Measurements from ENCODE around the gene PRORP.
"Not testable (repeated sequence)": the region's sequence is repeated elsewhere in the genome, so short reads cannot be mapped to it uniquely, and the experiment has no call there.

Gene PRORP

GRCh38 chr14:35121887-35122695 is at the start of gene PRORP, which contains the start of gene PPP2R3C:
TSS of gene PRORP (plus strand) at chr14:35122552. CDS start at chr14:35123246, 694 bp downstream.
TSS of gene PPP2R3C (minus strand) at chr14:35121990. CDS start at chr14:35121959, 31 bp downstream.
- DNase-seq (ENCODE audit: low spot score) = peak; percentile 96

GRCh38 chr14:35073486-35073885 is 48.9 kb upstream of the PRORP start:
- no peak for DNase-seq (ENCODE audit: low spot score)

- DNase-seq (ENCODE audit: low spot score) = no peak
Observed at GRCh38 chr14:35078082-35078481, 44.3 kb upstream of the PRORP start.

- DNase-seq (ENCODE audit: low spot score) = no peak
Observed at GRCh38 chr14:35079742-35080141, 42.6 kb upstream of the PRORP start.

- DNase-seq (ENCODE audit: low spot score) = no peak
Observed at GRCh38 chr14:35083530-35084150, 38.7 kb upstream of the PRORP start.

GRCh38 chr14:35085441-35085840 is 36.9 kb upstream of the PRORP start:
- DNase-seq (ENCODE audit: low spot score) = no peak

GRCh38 chr14:35088514-35088913 is 33.8 kb upstream of the PRORP start:
- DNase-seq (ENCODE audit: low spot score) = no peak

- not testable (repeated sequence) for DNase-seq (ENCODE audit: low spot score)
Observed at GRCh38 chr14:35094645-35095044, 27.7 kb upstream of the PRORP start.

- no peak for DNase-seq (ENCODE audit: low spot score)
Observed at GRCh38 chr14:35107866-35108265, 14.5 kb upstream of the PRORP start.

GRCh38 chr14:35112641-35113040 is 9.7 kb upstream of the PRORP start:
- DNase-seq (ENCODE audit: low spot score) = no peak

- no peak for DNase-seq (ENCODE audit: low spot score)
Observed at GRCh38 chr14:35113308-35113950, 8.9 kb upstream of the PRORP start.

- no peak for DNase-seq (ENCODE audit: low spot score)
Observed at GRCh38 chr14:35114036-35114435, 8.3 kb upstream of the PRORP start.

GRCh38 chr14:35116242-35116641 is 6.1 kb upstream of the PRORP start:
- no peak for DNase-seq (ENCODE audit: low spot score)

- no peak for DNase-seq (ENCODE audit: low spot score)
Observed at GRCh38 chr14:35117112-35117511, 5.2 kb upstream of the PRORP start.

- no peak for DNase-seq (ENCODE audit: low spot score)
Observed at GRCh38 chr14:35121026-35121886, 1.1 kb upstream of the PRORP start.

- peak; percentile 31 for DNase-seq (ENCODE audit: low spot score)
Observed at GRCh38 chr14:35122696-35123387, 490 bp downstream of the PRORP start.

- no peak for DNase-seq (ENCODE audit: low spot score)
Observed at GRCh38 chr14:35123388-35123703, 994 bp downstream of the PRORP start.

- DNase-seq (ENCODE audit: low spot score) = no peak
Observed at GRCh38 chr14:35124127-35124526, 1.8 kb downstream of the PRORP start.

- no peak for DNase-seq (ENCODE audit: low spot score)
Observed at GRCh38 chr14:35133542-35134328, 11.4 kb downstream of the PRORP start.

GRCh38 chr14:35134329-35135123 is 12.2 kb downstream of the PRORP start:
- DNase-seq (ENCODE audit: low spot score) = no peak

Measured in LoVo (cell line).